SU-DHL-6 (cell line): ENCODE measurements around the gene MYLK2.

ENCODE experiments used
- H2AFZ ChIP-seq: fragments of 200-600 bp; sonication (generic); 2 replicates; pipeline ENCODE4 v1.6.1; 2014; ENCODE audit warnings: low read depth, mild to moderate bottlenecking, moderate library complexity, mixed read lengths, antibody characterized with exemption, low read length; ENCODE audit not compliant: severe bottlenecking
- H3F3A ChIP-seq: fragments of 200-600 bp; shearing (Covaris generic); 2 replicates; pipeline ENCODE4 v1.6.0; 2016; ENCODE audit warnings: antibody characterized with exemption, mild to moderate bottlenecking; ENCODE audit not compliant: insufficient read depth
- H3K27ac ChIP-seq: fragments of 200-600 bp; sonication (generic); 2 replicates; pipeline ENCODE4 v1.5.1; 2016; ENCODE audit warnings: low read depth, mild to moderate bottlenecking, low read length, moderate library complexity, mixed read lengths
- H3K27me3 ChIP-seq: fragments of 200-600 bp; sonication (generic), shearing (Covaris generic); 2 replicates; pipeline ENCODE4 v1.6.0; 2014; ENCODE audit warnings: mild to moderate bottlenecking, low read length
- H3K36me3 ChIP-seq: fragments of 200-600 bp; sonication (generic); 2 replicates; pipeline ENCODE4 v1.6.1; 2014; ENCODE audit warnings: mild to moderate bottlenecking, low read length, mixed read lengths
- H3K4me2 ChIP-seq: fragments of 300-600, 200-600 bp; shearing (Covaris generic), sonication (generic); 2 replicates; pipeline ENCODE4 v1.6.0; 2014; ENCODE audit warnings: low read length, low read depth, mild to moderate bottlenecking; ENCODE audit not compliant: poor library complexity, severe bottlenecking
- H3K4me3 ChIP-seq: fragments of 200-600 bp; sonication (generic); 2 replicates; pipeline ENCODE4 v1.5.1; 2014; ENCODE audit warnings: antibody characterized with exemption, low read length, mild to moderate bottlenecking, mixed read lengths; ENCODE audit not compliant: insufficient read depth, poor library complexity, severe bottlenecking
- H3K79me2 ChIP-seq: fragments of 200-600 bp; sonication (generic); 2 replicates; pipeline ENCODE4 v1.6.1; 2014; ENCODE audit warnings: mild to moderate bottlenecking, low read length, moderate library complexity; ENCODE audit not compliant: insufficient read depth
- H3K9ac ChIP-seq: fragments of 200-600 bp; sonication (generic); 2 replicates; pipeline ENCODE4 v1.7.0; 2014; ENCODE audit warnings: mild to moderate bottlenecking, low read length
- H3K9me2 ChIP-seq: fragments of 200-600 bp; sonication (generic); replicated peaks from 2 replicates; pipeline ENCODE4 v1.6.1; 2014; ENCODE audit warnings: low read length; ENCODE audit not compliant: insufficient read depth
- H3K9me3 ChIP-seq: fragments of 200-600 bp; sonication (generic); 2 replicates; pipeline ENCODE4 v1.6.1; 2014; ENCODE audit warnings: low read length, mixed read lengths; ENCODE audit not compliant: insufficient read depth
- H4K20me1 ChIP-seq: fragments of 200-600 bp; sonication (generic); 2 replicates; pipeline ENCODE4 v1.6.1; 2014; ENCODE audit warnings: low read depth, mild to moderate bottlenecking, antibody characterized with exemption, low read length, moderate library complexity, mixed read lengths
- CTCF ChIP-seq: fragments of 200-600 bp; sonication (generic); IDR thresholded peaks from one replicate; pipeline ENCODE4 v1.5.1; 2017; ENCODE audit warnings: antibody characterized with exemption, mild to moderate bottlenecking, low read length, moderate library complexity; ENCODE audit not compliant: insufficient read depth, poor library complexity, severe bottlenecking
- EZH2phosphoT487 ChIP-seq: fragments of 200-600 bp; sonication (generic), shearing (Covaris generic); conservative IDR thresholded peaks from 2 replicates; pipeline ENCODE4 v1.6.1; 2018; ENCODE audit warnings: mild to moderate bottlenecking, antibody characterized with exemption, low read length, moderate library complexity, mixed read lengths

MYLK2 gene

GRCh38 chr20:31774408-31774807 lies 44.7 kb upstream of the MYLK2 start:
- H3K36me3 ChIP-seq: peaks cover 64% of the 10 kb centered on the region
- H3K9ac ChIP-seq: no peak overlapping the region
- no peak overlapping the region for H3K4me2 ChIP-seq
- H3K4me3 ChIP-seq: no peak overlapping the region
- H3K9me2 ChIP-seq: no peaks in the 10 kb centered on the region
- peaks cover 5% of the 10 kb centered on the region for H4K20me1 ChIP-seq
- no peaks in the 10 kb centered on the region for H3K27me3 ChIP-seq
- H3K79me2 ChIP-seq: peaks cover 8% of the 10 kb centered on the region; the same call in 1 of the 2 replicates
- no peaks in the 10 kb centered on the region for H3K9me3 ChIP-seq
- H3K27ac ChIP-seq: no peak overlapping the region
- no peak overlapping the region for H2AFZ ChIP-seq
- H3F3A ChIP-seq: peaks cover 11% of the 10 kb centered on the region; the same call in 1 of the 2 replicates
- TF ChIP-seq CTCF: no peak
- no peak for TF ChIP-seq EZH2phosphoT487

- no peak overlapping the region for H2AFZ ChIP-seq
- H4K20me1 ChIP-seq: no peaks in the 10 kb centered on the region
- no peak overlapping the region for H3K9ac ChIP-seq
- peaks cover 54% of the 10 kb centered on the region for H3K36me3 ChIP-seq
- no peak overlapping the region for H3K4me3 ChIP-seq
- no peaks in the 10 kb centered on the region for H3K27me3 ChIP-seq
- H3K79me2 ChIP-seq: no peaks in the 10 kb centered on the region
- no peak for TF ChIP-seq CTCF
- no peak for TF ChIP-seq EZH2phosphoT487
- H3K9me3 ChIP-seq: no peaks in the 10 kb centered on the region
- H3K9me2 ChIP-seq: no peaks in the 10 kb centered on the region
- no peaks in the 10 kb centered on the region for H3F3A ChIP-seq
- no peak overlapping the region for H3K4me2 ChIP-seq
- no peak overlapping the region for H3K27ac ChIP-seq
These were observed 38.3 kb upstream of the MYLK2 start for GRCh38 chr20:31780839-31781238.

- Histone ChIP-seq H4K20me1 (no peaks in the 10 kb centered on the region), H3K9ac (no peak overlapping the region), H3K27ac (no peak overlapping the region), H3K27me3 (no peaks in the 10 kb centered on the region), H3K9me2 (no peaks in the 10 kb centered on the region), H3K9me3 (no peaks in the 10 kb centered on the region), H3K79me2 (no peaks in the 10 kb centered on the region; the same call in 1 of the 2 replicates), H3K4me2 (no peak overlapping the region), H2AFZ (no peak overlapping the region), H3F3A (no peaks in the 10 kb centered on the region), H3K4me3 (no peak overlapping the region), H3K36me3 (peaks cover 57% of the 10 kb centered on the region)
- no peak for TF ChIP-seq EZH2phosphoT487
- no peak for TF ChIP-seq CTCF
These were observed 37.2 kb upstream of the MYLK2 start for GRCh38 chr20:31781945-31782344.
